Tibial nerve (tissue), 3 donors: Measurements from ENCODE around the gene GANAB.

Experiments
- POLR2A ChIP-seq, 2 donors: fragments of 450-650 bp; IDR thresholded peaks; one replicate each; pipeline ENCODE4 v1.6.1; 2017; ENCODE audit warnings: antibody characterized with exemption in 2 of 2, mild to moderate bottlenecking in 2 of 2, moderate library complexity in 2 of 2
- TF ChIP-seq, protein P1 (sequence below), 5 experiments: fragments of 200-600 bp in 3 of 5; fragments of 450-650 bp in 2 of 5; sonication (generic) in 3 of 5; IDR thresholded peaks; one replicate each; pipeline ENCODE4 v1.5.1; 2016 to 2019; ENCODE audit warnings: antibody characterized with exemption in 5 of 5, mild to moderate bottlenecking in 3 of 5, moderate library complexity in 2 of 5

DNA sequence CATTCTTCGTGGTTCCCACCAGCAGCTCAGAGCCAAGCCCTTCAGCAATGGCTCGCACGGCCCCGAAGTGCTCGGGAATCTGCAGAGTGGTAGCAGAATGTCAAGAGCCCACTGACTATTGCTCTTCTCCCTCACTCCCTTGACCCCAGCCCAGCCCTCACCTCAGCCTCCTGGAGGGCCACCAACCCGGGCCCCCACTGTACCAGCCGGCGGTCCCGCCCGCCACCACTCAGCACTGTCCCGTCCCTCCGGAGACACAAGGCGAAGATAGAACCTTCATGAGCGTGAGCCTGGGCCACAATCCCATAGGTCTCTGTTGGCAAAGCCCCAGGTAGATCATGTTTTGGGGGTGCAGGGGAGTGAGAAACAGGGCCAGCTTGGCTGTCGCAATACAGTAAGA is 40.5 kb downstream of the GANAB start:
- TF ChIP-seq, protein P1, sequence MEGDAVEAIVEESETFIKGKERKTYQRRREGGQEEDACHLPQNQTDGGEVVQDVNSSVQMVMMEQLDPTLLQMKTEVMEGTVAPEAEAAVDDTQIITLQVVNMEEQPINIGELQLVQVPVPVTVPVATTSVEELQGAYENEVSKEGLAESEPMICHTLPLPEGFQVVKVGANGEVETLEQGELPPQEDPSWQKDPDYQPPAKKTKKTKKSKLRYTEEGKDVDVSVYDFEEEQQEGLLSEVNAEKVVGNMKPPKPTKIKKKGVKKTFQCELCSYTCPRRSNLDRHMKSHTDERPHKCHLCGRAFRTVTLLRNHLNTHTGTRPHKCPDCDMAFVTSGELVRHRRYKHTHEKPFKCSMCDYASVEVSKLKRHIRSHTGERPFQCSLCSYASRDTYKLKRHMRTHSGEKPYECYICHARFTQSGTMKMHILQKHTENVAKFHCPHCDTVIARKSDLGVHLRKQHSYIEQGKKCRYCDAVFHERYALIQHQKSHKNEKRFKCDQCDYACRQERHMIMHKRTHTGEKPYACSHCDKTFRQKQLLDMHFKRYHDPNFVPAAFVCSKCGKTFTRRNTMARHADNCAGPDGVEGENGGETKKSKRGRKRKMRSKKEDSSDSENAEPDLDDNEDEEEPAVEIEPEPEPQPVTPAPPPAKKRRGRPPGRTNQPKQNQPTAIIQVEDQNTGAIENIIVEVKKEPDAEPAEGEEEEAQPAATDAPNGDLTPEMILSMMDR (IDR thresholded peaks at IDR 0.05) = no peak
- no peak for TF ChIP-seq POLR2A (IDR thresholded peaks at IDR 0.05)
